ENCODE measurements around the gene ARRDC2. TPM values are rescaled to one million over a fixed set of nuclear protein-coding genes. Genes with fewer than 3 reads are reported as not detected.

The ARRDC2 gene
- total and polyA plus RNA-seq, 10 of the 15 experiments (the other 5 are each of a cell fraction or from before 2014, with no cell fraction given), result 0.48 to 10.1 (median 4.8) TPM

- in situ Hi-C loops (cut with MboI) (no loop called here), intact Hi-C loops (cut with micrococcal nuclease; ENCODE audit: unreplicated experiment) (no loop called here)
- H3K4me3 ChIP-seq, result no peak overlapping the region
- ATAC-seq (no peak), DNase-seq (ENCODE audit: low read depth, low spot score) (no peak), FAIRE-seq (no peak)
- no peak overlapping the region for H2AFZ ChIP-seq (ENCODE audit: control insufficient read depth, low read depth, low read length)
- no peaks in the 10 kb centered on the region for H3K79me2 ChIP-seq (ENCODE audit: control insufficient read depth, insufficient read depth, low read length)
- SMC1A ChIA-PET (ENCODE audit: uncharacterized antibody, unreplicated experiment), result interaction anchor here (1.2 kb wide), 2 partner anchors 12 to 27 kb away, joined by 3 read pairs; no protein-coding TSS in a partner anchor
- no peaks in the 10 kb centered on the region; the same call in 1 of the 2 replicates for H4K20me1 ChIP-seq (ENCODE audit: control insufficient read depth, insufficient read depth)
- CTCF ChIA-PET, result interaction anchor here (0.6 to 1.1 kb wide), 2 partner anchors 15 to 30 kb away, joined by 3 read pairs; no protein-coding TSS in a partner anchor
- H3K4me2 ChIP-seq (ENCODE audit: control insufficient read depth, insufficient read depth), result no peak overlapping the region
- 42% methylated on average over 4 of the region's 4 CpGs for WGBS (ENCODE audit: insufficient coverage, insufficient replicate concordance, low lambda C conversion rate, missing lambda C conversion rate)
- no peaks in the 10 kb centered on the region for H3K9me3 ChIP-seq (replicated peaks; ENCODE audit: control insufficient read depth, insufficient read depth, low read length)
- POLR2A ChIA-PET, result no interaction called here
- no peaks in the 10 kb centered on the region for H3K36me3 ChIP-seq (ENCODE audit: control insufficient read depth in 2 of 2, insufficient read depth in 2 of 2, low read length in 1 of 2)
- BruUV-seq (replicated peaks), result no TSS peak
- H3K27me3 ChIP-seq (replicated peaks in 1 of 2; ENCODE audit: control insufficient read depth in 2 of 2, insufficient read depth in 2 of 2, low read length in 1 of 2), result peaks cover 4 to 11% of the 10 kb centered on the region in 2 experiments
- H3K9ac ChIP-seq (ENCODE audit: control insufficient read depth, insufficient read depth, low read length), result no peak overlapping the region
- H3K27ac ChIP-seq (ENCODE audit: control insufficient read depth, insufficient read depth), result no peak overlapping the region
- no peaks in the 10 kb centered on the region for H3K4me1 ChIP-seq (ENCODE audit: control insufficient read depth, insufficient read depth, low read length)
- RAD21 ChIA-PET (ENCODE audit: unreplicated experiment), result interaction anchor here (1.1 kb wide), 1 partner anchor 29 kb away, joined by 4 read pairs; no protein-coding TSS in a partner anchor
- TF ChIP-seq ZNF24 (IDR thresholded peaks at IDR 0.05) (no peak), CUX1 (IDR thresholded peaks at IDR 0.05; ENCODE audit: insufficient replicate concordance, low read depth, low read length) (no peak), IKZF2 (IDR thresholded peaks at IDR 0.05) (no peak), NFIC (IDR thresholded peaks at IDR 0.05; ENCODE audit: low read depth, low read length) (no peak), ZNF592 (IDR thresholded peaks at IDR 0.05) (no peak), HDAC6 (IDR thresholded peaks at IDR 0.05; ENCODE audit: unreplicated experiment) (no peak), NFYA (IDR thresholded peaks at IDR 0.05; ENCODE audit: borderline replicate concordance, low read depth, low read length) (no peak), FOS (IDR thresholded peaks at IDR 0.05; ENCODE audit: borderline replicate concordance, extremely low read depth, insufficient read length) (no peak), MAX (IDR thresholded peaks at IDR 0.05; ENCODE audit: low read depth, low read length) (no peak), SREBF2 (IDR thresholded peaks at IDR 0.05; ENCODE audit: low read length) (no peak), ATF7 (IDR thresholded peaks at IDR 0.05; ENCODE audit: low read depth) (no peak), IRF3 (IDR thresholded peaks at IDR 0.05) (no peak)
Measured at GRCh38 chr19:17968362-17968761, 39.6 kb upstream of the ARRDC2 start.

Measured in GM12878 (cell line).